GM21367 (cell line): ENCODE measurements around the gene ZDHHC12.
A peak's percentile ranks its signal among the peaks of the same experiment; 100 is the strongest.

Experiments
- ATAC-seq: cut with Tn5 transposase; IDR thresholded peaks from one replicate; pipeline ENCODE4 v1.9.1; 2021; ENCODE audit not compliant: unreplicated experiment

Gene ZDHHC12, protein sequence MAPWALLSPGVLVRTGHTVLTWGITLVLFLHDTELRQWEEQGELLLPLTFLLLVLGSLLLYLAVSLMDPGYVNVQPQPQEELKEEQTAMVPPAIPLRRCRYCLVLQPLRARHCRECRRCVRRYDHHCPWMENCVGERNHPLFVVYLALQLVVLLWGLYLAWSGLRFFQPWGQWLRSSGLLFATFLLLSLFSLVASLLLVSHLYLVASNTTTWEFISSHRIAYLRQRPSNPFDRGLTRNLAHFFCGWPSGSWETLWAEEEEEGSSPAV

DNA sequence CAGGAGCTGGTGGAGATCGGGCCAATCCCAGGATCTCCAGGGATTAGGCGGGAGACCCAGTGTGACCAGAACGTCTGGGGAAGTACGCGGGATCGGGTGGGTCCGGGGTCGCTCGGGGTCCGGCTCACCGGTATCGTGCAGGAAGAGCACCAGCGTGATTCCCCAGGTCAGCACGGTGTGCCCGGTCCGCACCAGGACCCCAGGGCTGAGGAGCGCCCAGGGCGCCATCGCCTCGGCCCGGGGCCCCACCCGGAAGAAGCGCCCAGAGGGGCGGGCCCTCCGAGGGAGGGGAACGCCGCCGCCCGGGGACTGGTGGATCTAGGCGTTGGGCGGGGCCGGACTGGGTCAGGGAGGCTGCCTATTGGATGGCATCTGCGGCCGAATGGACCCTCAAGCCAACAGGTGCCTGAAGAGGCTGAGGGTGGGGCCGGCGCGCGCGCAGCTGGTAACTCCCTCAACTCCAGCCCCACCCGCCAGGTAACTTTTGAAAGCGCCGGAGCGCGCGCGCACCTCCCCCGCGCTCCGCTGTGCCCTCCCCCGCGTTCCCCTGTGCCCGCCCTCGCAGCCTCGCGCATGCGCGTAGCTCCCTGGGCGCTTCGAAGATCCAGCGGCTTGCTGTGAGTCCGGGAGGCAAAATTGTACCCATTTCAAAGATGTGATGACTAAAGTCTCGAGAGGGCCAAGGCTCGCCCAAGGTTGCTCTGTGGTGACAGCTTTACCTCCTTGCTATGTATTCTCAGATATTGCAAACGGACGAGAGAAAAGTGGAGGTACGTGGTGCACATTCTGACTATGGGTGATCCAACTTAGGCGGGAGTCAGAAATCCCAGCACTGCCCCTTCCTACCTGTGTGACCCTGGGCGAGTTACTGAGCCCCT lies at the start of gene ZDHHC12:
Gene ZDHHC12, minus strand, starts transcription at position 262 of the 878 bp plus-strand sequence. Its CDS starts 34 bp downstream, at position 228.
- ATAC-seq, result peak; percentile 87

DNA sequence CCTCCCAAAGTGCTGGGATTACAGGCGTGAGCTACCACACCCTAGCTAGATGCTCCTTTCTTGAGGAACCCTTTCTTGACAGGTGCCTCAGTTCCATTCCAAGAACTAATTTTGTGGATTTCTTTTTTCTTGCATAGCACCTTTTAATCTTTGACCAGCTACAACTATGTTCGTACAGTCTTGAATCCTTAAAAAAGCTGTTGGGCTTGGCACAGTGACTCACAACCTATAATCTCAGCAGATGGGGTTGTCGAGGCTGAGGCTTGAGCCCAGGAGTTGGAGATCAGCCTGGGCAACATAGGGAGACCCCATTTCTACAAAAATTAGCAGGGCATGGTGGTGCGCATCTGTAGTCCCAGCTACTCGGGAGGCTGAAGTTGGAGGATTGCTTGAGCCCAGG lies 49.1 kb upstream of the ZDHHC12 start:
- no peak for ATAC-seq

DNA sequence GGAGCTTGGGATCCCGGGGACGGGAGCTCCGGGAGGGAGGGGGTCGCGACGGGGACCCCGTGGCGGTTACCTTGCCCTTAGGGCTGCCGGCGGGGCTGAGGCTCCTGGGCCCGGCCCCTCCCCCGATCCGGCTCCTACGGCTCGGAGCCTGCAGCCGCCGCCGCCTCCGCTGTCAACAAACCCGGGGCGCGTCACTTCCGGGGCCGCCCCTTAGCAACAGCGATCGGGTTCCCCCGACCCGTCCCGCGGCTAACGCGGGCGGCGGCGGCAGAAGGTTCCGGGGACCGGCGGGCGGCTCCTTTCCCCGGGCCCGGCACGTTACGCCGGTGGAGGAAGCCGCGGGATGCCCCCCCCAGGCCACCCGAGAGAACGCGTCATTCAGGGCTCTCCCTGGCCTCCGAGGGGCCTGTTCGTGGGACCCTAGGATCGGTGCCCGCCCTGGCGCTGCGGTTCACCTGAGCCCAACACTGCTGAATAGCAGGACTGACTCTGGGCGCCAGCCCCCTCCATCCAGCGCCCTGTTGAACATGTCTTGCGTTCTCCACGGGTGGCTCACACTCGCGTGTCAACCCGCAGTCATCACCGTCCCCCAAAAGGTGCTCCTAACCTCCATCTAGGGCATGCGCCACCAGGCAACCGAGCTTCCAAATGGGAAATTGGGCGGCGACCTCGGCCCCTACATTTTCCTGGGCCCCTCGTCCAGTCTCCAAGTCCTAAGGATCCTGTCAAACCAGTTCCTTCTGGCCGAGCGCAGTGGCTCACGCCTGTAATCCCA lies 48.0 kb upstream of the ZDHHC12 start, which contains the start of gene ZER1:
Gene ZER1, minus strand, starts transcription at position 183 of the 775 bp plus-strand sequence. CDS start 16,362 bp downstream, outside the sequence.
- ATAC-seq, result peak; percentile 70

DNA sequence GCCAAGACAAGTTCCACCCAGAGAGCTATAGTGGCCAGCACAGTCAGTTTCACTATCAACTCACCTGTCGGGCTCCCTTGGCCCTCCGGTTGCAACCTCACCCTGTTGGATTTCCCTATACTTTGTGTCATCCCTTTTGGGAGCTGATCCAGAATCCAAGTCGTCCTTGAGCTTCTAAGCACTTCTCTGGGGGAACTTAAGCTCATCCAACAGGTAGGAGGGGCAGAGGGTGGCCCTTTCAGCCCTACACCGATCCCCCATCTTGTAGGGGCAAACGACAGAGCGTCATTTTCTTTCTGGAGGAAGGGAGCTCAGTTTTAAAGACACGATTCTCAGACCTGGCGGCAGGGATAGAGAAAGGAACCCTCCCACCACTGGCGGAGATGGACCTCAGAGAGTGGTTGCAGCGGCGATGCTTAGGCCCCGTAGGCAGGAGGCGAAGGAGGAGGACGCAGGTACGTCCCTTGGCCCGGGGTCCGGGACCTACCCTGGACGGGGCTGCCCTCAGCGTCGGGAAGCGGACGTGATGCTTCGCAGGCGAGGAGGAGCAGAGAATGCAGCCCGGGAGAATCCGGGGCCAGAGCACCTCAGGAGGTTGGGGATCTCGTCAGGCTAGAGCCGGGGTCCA lies 47.3 kb upstream of the ZDHHC12 start:
- peak; percentile 18 for ATAC-seq

DNA sequence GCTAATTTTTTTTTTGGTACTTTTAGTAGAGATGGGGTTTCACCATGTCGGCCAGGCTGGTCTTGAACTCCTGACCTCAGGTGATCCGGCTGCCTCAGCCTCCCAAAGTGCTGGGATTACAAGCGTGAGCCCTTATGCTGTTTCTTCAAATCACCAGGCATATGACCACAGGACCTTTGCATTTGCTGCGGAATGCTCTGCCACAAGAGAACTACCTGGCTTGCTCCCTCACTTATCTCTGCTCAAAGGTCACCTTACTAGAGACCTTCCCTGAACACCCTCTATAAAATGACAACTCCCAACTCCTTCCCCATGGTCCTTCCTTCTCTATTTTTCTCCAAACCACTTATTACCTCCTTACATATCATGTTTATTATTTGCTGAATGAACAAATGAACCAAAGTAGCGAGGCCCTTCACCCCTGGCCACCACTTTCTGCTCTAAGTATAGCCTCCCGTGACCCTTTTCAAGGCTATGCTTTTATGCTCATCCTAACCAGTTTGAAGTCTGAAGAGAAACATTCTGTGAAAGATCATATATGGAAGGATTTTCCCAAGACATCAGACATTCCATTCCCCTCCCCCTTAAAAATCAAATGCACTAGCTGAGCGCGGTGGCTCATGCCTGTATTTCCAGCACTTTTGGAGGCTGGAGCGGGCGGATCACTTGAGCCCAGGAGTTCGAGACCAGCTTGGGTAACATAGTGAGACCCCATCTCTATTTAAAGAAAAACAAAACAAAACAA lies 46.5 kb upstream of the ZDHHC12 start:
- ATAC-seq, result no peak

DNA sequence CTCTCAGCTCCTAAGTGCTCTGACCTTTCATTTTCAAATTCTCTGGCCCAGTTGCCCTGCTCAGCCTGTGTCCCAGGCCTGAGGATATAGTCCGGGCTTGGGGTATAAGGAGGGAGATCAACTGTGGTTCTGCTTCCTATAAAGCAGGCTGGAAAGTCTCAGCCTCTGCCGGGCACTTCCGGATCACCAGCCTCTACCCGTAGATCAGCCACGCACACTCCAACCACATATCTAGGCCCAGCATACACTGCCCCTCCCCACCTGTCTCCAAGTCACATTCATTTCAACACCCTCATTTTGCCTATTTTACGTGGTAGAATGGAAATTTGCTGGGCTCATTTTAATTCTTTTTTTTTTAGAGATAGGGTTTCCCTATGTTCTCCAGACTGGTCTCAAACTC lies 44.7 kb upstream of the ZDHHC12 start:
- ATAC-seq, result no peak

DNA sequence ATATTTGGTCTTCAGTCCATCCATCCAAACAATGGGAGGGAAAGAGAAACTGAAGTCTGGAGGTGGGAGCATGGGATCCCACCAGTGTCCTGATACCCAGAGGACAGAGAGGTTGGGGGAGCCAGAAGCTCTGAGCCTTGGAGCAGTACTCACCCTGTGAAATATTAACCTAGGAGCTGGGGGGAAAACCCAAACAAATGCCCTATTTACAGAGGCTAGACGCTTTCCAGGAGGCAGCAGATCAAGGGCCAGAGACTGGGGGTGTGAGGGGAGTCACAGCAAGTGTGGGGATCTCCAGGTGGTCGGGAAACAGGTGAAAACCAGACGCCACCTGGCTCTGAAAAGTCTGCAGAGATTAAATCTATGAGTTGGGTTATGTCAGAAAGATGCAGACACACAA lies 41.6 kb upstream of the ZDHHC12 start:
- ATAC-seq, result no peak

DNA sequence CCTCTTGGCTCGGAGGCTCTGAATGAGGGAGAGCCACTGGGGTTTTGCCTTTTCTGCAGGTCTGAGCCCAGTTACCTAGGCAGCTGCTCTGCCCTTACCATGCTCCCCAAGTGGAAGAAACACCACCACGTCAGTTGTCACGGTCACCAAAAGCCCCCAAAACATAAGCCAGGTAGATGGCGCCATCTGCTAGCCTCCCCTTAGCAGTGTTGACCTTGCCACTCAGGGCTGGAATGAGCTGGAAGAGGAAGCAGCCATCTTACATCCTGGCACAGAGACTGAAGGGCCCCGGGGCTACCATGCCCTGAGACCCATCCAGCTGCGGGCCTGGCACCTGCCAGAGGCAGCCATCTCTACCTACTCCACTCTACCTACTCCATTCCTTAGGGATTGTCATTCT lies 40.4 kb upstream of the ZDHHC12 start:
- no peak for ATAC-seq

DNA sequence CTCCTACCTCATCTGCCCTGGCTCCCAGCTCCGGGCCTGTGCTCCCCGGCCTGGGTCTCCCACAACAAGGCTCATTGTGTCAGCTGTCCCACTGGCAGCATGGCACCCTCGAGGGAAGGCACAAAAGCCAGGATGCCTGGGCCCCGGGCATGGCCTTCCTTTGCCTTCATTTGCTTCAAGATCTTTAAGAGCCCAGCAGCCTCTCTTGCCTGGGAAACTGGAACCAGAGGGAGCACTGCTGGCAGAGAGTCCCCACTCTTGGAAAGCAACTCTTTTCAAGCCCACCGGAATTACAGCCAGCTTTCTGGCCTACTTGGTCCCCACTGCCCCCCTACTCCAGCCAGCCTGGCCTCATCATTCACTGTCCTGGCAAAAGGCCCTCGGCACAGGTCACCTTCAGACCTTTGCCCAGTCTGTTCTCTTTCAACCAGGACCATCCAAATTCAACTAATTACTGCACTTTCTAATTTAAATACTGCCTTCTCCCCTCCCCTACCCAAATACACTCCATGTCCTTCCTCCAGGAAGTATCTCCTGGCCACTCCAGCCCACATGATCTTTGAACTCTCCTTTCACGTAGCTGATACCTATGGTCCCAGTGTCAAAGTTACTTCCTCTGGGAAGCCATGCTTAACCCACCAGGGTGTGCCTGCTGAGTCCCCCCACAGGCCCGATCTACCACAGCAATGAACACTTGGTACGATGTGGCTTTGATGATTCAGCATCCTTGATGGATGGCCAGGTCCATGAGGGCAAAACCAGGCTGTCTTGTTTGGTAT lies 38.9 kb upstream of the ZDHHC12 start:
- ATAC-seq, result no peak

DNA sequence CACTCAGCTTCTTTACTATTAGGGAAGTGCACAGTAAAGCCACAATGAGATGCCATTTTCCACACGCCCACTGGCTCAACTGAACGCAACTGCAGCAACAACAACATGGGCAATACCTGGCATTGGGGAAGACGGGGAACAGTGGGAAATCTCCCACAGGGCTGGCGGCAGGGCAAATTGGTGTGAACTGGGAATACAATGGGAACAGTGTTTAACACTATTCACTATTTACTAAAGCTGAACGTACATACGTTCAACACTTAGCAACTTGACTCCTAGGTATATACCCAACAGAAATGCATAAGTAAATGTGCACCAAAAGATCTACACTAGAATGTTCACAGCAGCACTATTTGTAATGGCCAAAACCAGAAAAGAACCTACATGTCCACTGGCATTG lies 33.7 kb upstream of the ZDHHC12 start:
- ATAC-seq, result no peak

DNA sequence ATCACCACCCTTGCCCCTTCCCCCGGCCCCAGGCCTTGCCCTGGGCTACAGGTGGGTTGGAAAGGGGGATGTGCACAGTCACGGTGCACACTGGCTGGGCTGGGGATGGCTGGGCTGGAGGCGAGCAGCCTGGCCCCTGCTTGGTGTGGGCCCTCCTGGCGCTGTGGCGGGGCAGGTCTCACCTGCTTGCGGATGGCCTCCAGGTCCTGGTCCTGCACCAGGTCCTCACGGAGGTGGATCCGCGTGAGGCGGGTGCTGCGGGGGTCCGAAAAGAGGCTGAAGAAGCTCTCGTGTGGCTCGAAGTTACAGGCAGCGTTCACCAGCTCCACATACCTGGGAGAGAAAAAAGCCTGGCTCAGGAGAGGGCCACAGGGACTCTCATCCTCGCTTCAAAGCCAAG lies 29.7 kb upstream of the ZDHHC12 start:
- ATAC-seq, result no peak

DNA sequence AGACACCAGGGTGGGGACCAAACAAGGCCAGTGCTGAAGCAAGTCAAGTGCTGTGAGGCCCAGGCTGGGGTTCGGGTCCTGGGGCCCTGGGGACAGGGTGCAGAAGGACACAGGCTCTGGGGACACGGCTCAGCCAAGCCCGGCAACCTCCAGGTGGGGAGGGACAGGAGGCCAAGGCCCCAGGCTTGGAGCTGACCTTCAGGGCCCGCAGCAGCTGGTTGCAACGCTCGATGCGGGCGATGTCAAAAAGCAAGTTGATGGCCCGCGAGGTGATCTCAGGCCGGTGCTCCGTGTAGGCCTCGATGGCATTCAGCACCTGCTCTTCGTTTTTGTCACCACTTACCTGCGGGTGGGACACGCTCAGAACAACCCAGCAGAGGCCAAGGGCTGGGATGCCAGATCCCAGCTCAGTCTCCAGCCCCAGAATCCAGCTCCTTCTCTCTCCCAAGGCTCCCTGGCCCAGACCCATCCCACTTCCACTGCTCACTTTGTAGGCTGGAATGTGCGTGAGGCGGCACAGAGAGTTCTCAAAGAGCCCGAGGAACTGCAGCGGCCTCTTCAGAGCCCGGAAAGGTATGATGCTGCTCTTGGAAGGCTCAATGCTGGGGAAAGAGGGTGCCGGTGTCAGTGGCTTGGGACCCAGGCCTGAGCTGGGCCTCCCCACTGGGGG lies 27.1 kb upstream of the ZDHHC12 start:
- ATAC-seq, result no peak

DNA sequence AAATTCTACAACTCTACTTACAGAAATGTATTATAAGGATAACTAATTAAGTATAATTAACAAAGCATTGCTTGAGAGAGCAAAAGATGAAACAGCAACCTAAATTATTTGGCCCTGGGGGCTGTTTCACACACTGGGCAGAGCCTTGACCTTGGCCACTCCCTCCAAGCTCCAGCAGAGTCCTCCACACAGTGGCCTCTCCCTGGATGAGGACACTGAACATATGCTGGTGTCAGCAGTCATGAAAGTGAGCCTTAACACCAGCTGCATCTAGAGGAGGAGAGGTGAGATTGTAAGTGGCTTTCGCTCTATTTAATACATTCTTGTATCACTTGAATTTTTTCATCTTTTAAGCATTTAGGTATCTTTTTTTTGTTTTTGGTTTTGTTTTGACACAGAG lies 23.3 kb upstream of the ZDHHC12 start:
- no peak for ATAC-seq

DNA sequence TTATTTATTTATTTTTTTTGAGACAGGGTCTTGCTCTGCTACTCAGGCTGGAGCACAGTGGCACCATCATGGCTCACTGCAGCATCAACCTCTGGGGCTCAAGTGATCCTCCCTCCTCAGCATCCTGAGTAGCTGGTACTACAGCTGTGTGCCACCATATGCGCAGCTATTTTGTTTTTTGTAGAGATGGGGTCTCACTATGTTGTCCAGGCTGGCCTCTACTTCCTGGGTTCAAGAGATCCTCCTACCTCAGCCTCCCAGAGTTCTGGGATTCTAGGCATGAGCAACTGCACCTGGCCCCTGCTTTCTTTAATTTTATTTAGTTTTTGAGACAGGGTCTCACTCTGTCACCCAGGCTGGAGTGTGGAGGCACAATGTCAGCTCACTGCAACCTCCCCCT lies 19.5 kb upstream of the ZDHHC12 start:
- ATAC-seq, result no peak

DNA sequence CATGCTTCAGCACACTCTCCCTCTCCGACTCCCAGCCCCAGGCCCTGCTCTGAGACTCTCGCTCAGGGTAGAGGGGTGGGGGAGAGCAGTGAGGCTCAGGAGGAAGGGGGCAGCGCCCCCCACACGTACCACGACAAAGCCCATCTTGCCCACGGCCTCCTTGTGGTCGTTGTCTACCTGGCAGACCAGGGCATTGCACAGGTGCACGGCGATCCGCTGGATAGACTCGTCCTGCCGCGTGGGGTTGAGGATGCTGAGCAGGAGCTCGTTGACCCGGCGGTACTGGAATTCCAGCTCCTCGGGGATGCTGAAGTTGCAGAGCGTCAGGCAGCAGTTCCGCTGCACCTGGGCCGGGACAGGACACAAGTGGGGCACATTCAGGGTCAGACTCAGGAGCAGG lies 18.5 kb upstream of the ZDHHC12 start:
- ATAC-seq, result no peak

DNA sequence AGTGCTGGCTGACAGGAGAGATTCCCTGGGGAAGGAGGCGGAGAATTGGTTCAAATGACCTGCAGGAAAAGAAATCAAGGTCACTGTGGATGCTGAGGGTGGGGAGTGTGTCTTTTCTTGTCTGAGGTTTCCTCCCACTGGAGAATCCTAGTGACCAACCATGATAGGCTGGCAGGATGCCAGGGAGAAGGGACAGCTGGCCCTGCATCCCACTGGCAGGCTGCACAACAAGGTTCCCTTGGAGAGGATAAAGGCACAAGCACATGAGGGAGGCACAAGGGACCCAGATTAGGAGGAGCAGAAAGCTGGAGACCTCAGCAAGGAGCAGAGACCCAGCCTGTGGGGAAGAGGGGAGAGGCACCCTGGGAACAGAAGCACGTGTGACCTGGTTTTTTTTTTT lies 11.4 kb upstream of the ZDHHC12 start:
- ATAC-seq, result no peak

DNA sequence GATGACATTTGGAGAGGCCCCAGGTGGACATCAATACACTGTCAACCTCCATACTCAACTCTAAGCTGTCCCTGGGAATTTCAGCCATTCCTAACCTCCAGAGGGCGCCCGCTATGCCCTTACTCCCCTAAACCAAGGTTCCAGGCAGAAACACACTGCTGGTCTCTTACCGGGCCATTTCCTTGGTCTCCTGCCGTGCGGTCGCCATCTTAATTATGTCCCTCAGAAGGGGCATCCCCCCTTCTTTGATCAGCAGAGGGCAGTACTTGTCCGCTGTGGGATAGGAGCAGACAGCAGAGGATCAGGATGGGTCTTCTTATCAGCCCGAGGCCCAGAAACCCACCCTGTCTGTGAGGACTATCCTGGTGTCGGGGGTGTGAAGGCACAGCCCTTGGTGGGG lies 9.3 kb upstream of the ZDHHC12 start:
- no peak for ATAC-seq

DNA sequence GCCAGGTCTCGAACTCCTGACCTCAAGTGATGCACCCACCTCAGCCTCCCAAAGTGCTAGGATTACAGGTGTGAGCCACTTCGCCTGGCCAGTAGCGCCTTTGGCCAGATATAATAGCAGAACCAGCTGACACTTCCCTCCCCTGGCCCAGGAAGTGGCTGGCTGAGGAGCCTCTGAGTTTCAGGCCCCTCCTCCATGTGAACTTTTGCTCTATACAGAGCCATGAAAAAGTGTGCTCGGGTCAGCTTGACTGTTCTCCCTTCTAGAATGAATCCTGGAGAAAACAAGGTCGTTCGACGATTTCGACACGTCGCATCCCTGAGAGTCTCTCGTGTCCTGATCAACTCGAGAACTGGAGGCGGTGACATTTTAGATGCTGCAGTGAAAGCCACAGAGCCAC lies 8.6 kb upstream of the ZDHHC12 start:
- no peak for ATAC-seq

DNA sequence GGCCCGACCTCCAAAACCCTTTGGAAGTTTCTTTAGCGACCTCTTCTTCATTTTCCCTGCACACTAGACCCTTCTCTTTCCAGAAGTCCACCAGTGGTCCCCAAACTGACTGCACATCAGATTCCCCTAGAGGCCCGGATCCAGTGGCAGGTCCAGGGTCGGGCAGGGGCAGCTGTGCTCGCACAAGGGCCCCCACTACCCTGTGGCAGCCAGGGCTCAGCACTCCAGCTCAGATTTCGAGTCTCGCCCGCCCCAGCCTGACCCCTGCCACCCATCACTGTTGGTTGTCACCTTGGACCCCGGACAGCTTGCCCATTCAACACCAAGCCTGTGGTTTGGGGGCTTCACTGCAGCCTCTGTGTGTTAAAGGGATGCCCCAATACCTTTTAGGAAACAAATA lies 7.8 kb upstream of the ZDHHC12 start:
- ATAC-seq, result no peak
